GM23248 (cell line): ENCODE results near the gene TIMP3. TPM values are rescaled to one million over a fixed set of nuclear protein-coding genes. Genes with fewer than 3 reads are reported as not detected.

Experiments used
- DNase-seq: peaks from one replicate; pipeline ENCODE4 v3.0.0-alpha.2; 2015
- H2AFZ ChIP-seq: fragments of 200-600 bp; sonication (generic); 2 replicates; pipeline ENCODE4 v1.6.1; 2016; ENCODE audit warnings: antibody characterized with exemption
- H3F3A ChIP-seq: fragments of 200-600 bp; sonication (generic); 2 replicates; pipeline ENCODE4 v1.6.1; 2016; ENCODE audit warnings: mild to moderate bottlenecking, antibody characterized with exemption, mixed run types; ENCODE audit not compliant: insufficient read depth
- H3K27ac ChIP-seq: fragments of 200-600 bp; sonication (generic); 2 replicates; pipeline ENCODE4 v1.5.1; 2016; ENCODE audit warnings: mild to moderate bottlenecking
- H3K27me3 ChIP-seq: fragments of 200-600 bp; sonication (generic); replicated peaks from 2 replicates; pipeline ENCODE4 v1.6.1; 2016; ENCODE audit warnings: mild to moderate bottlenecking; ENCODE audit not compliant: insufficient read depth
- H3K36me3 ChIP-seq: fragments of 200-600 bp; sonication (generic); 2 replicates; pipeline ENCODE4 v1.6.1; 2016; ENCODE audit warnings: low read depth, mild to moderate bottlenecking
- H3K4me1 ChIP-seq: fragments of 200-600 bp; sonication (generic); 2 replicates; pipeline ENCODE4 v1.6.1; 2016; ENCODE audit warnings: mild to moderate bottlenecking; ENCODE audit not compliant: insufficient read depth
- H3K4me2 ChIP-seq: fragments of 200-600 bp; sonication (generic); one replicate; pipeline ENCODE4 v1.6.1; 2016; ENCODE audit warnings: mild to moderate bottlenecking; ENCODE audit not compliant: unreplicated experiment
- H3K4me3 ChIP-seq: fragments of 200-600 bp; sonication (generic); 2 replicates; pipeline ENCODE4 v1.5.1; 2016; ENCODE audit warnings: mild to moderate bottlenecking
- H3K79me2 ChIP-seq: fragments of 200-600 bp; sonication (generic); 2 replicates; pipeline ENCODE4 v1.6.1; 2016; ENCODE audit warnings: mild to moderate bottlenecking; ENCODE audit not compliant: insufficient read depth
- H3K9ac ChIP-seq: fragments of 200-600 bp; sonication (generic); 2 replicates; pipeline ENCODE4 v1.6.1; 2016; ENCODE audit warnings: mild to moderate bottlenecking
- H3K9me2 ChIP-seq: fragments of 200-600 bp; sonication (generic); 2 replicates; pipeline ENCODE4 v1.6.1; 2016; ENCODE audit warnings: mixed run types, mild to moderate bottlenecking, moderate library complexity; ENCODE audit not compliant: insufficient read depth
- H3K9me3 ChIP-seq: fragments of 200-600 bp; sonication (generic); one replicate; pipeline ENCODE4 v1.6.1; 2017; ENCODE audit warnings: low read depth
- H4K20me1 ChIP-seq: fragments of 200-600 bp; sonication (generic); 2 replicates; pipeline ENCODE4 v1.6.0; 2016; ENCODE audit not compliant: insufficient read depth
- EZH2 ChIP-seq: fragments of 200-600 bp; sonication (generic); IDR thresholded peaks from 2 replicates; pipeline ENCODE4 v1.6.1; 2018; ENCODE audit warnings: antibody characterized with exemption, mild to moderate bottlenecking; ENCODE audit not compliant: insufficient read depth, poor library complexity, severe bottlenecking
- EZH2phosphoT487 ChIP-seq: fragments of 200-600 bp; sonication (generic); IDR thresholded peaks from 2 replicates; pipeline ENCODE4 v1.6.1; 2018; ENCODE audit warnings: antibody characterized with exemption, moderate library complexity, mild to moderate bottlenecking, low read depth; ENCODE audit not compliant: insufficient read depth
- WGBS, 2 experiments: methylation state at CpG; one replicate each; pipeline ENCODE4 v1.1.6; 2015 to 2017; ENCODE audit warnings: low lambda C conversion rate in 2 of 2, low coverage in 1 of 2; ENCODE audit errors: missing lambda C conversion rate in 2 of 2; 5-methylcytosine and 5-hydroxymethylcytosine counted together
- in situ Hi-C: fragments of 300-500 bp; cut with MboI; formaldehyde crosslinking; loops from 2 replicates; pipeline ENCODE4 v1.15.0; 2020
- polyA plus RNA-seq: library from polyadenylated mRNA; unstranded; fragments of >200 nt; fragmentation: Nextera tagmentation; extraction: Ambion mirVana; gene quantifications from 2 replicates; pipeline ENCODE4 v1.2.1, GENCODE V29; 2016
- total RNA-seq: library from RNA; depleted of rRNA; stranded (reverse); fragments of >200 nt; shearing (Covaris generic); gene quantifications from 2 replicates; pipeline ENCODE4 v1.2.3, GENCODE V29; 2014

The TIMP3 gene
- total and polyA plus RNA-seq, 2 experiments from 2014 or later, result 1,254 to 1,465 TPM

GRCh38 chr22:32846780-32847491 is 45.4 kb downstream of the TIMP3 start:
- H3K36me3 ChIP-seq, result peaks cover 56% of the 10 kb centered on the region
- H3K9ac ChIP-seq, result no peak overlapping the region; the same call in 1 of the 2 replicates
- H3K9me2 ChIP-seq, result no peaks in the 10 kb centered on the region
- H3F3A ChIP-seq, result peaks cover 100% of the 10 kb centered on the region
- H3K27ac ChIP-seq, result peak overlapping the region; percentile 60
- no peaks in the 10 kb centered on the region for H3K27me3 ChIP-seq
- peak; percentile 71 for DNase-seq
- WGBS, 2 experiments, result 22 to 27% methylated on average over 14 of the region's 14 CpGs
- no peak overlapping the region for H3K4me3 ChIP-seq
- peak overlapping the region; percentile 12 for H3K4me2 ChIP-seq
- peaks cover 100% of the 10 kb centered on the region for H3K79me2 ChIP-seq
- in situ Hi-C loops, result no loop called here
- H3K4me1 ChIP-seq, result peaks cover 41% of the 10 kb centered on the region
- peaks cover 51% of the 10 kb centered on the region for H4K20me1 ChIP-seq
- no peaks in the 10 kb centered on the region for H3K9me3 ChIP-seq
- no peak overlapping the region for H2AFZ ChIP-seq
- TF ChIP-seq EZH2phosphoT487 (no peak), EZH2 (no peak)

GRCh38 chr22:32848226-32848625 is 46.7 kb downstream of the TIMP3 start:
- no peaks in the 10 kb centered on the region for H3K9me2 ChIP-seq
- peaks cover 48% of the 10 kb centered on the region for H4K20me1 ChIP-seq
- H3K4me2 ChIP-seq, result no peak overlapping the region
- H3F3A ChIP-seq, result peaks cover 100% of the 10 kb centered on the region
- peaks cover 62% of the 10 kb centered on the region for H3K36me3 ChIP-seq
- H3K79me2 ChIP-seq, result peaks cover 100% of the 10 kb centered on the region
- TF ChIP-seq EZH2phosphoT487 (no peak), EZH2 (no peak)
- peaks cover 29% of the 10 kb centered on the region for H3K4me1 ChIP-seq
- in situ Hi-C loops, result no loop called here
- 41 to 45% methylated on average over 1 of the region's 1 CpG for WGBS, 2 experiments
- H3K27ac ChIP-seq, result peak overlapping the region; percentile 60
- no peak overlapping the region for H2AFZ ChIP-seq
- DNase-seq, result no peak
- H3K4me3 ChIP-seq, result no peak overlapping the region
- no peaks in the 10 kb centered on the region for H3K9me3 ChIP-seq
- no peak overlapping the region for H3K9ac ChIP-seq
- H3K27me3 ChIP-seq, result no peaks in the 10 kb centered on the region

GRCh38 chr22:32849501-32849900 is 48.0 kb downstream of the TIMP3 start:
- H3K9me2 ChIP-seq, result no peaks in the 10 kb centered on the region
- H3K36me3 ChIP-seq, result peaks cover 71% of the 10 kb centered on the region
- H3K27me3 ChIP-seq, result no peaks in the 10 kb centered on the region
- no peak overlapping the region for H2AFZ ChIP-seq
- peaks cover 43% of the 10 kb centered on the region for H4K20me1 ChIP-seq
- no peaks in the 10 kb centered on the region for H3K9me3 ChIP-seq
- in situ Hi-C loops, result no loop called here
- no peak overlapping the region for H3K9ac ChIP-seq
- H3K79me2 ChIP-seq, result peaks cover 100% of the 10 kb centered on the region
- no peak overlapping the region for H3K4me3 ChIP-seq
- peak overlapping the region; percentile 60 for H3K27ac ChIP-seq
- H3K4me2 ChIP-seq, result no peak overlapping the region
- H3F3A ChIP-seq, result peaks cover 100% of the 10 kb centered on the region
- 43 to 50% methylated on average over 4 of the region's 4 CpGs for WGBS, 2 experiments
- no peak for DNase-seq
- H3K4me1 ChIP-seq, result peaks cover 29% of the 10 kb centered on the region
- TF ChIP-seq EZH2, result no peak
- TF ChIP-seq EZH2phosphoT487, result no peak

GRCh38 chr22:32850157-32850556 is 48.7 kb downstream of the TIMP3 start:
- no peak for DNase-seq
- H2AFZ ChIP-seq, result no peak overlapping the region
- H3K9ac ChIP-seq, result no peak overlapping the region
- in situ Hi-C loops, result no loop called here
- H3K9me2 ChIP-seq, result no peaks in the 10 kb centered on the region
- no peak overlapping the region for H3K4me3 ChIP-seq
- peaks cover 100% of the 10 kb centered on the region for H3K79me2 ChIP-seq
- peaks cover 77% of the 10 kb centered on the region for H3K36me3 ChIP-seq
- H3K27me3 ChIP-seq, result no peaks in the 10 kb centered on the region
- no peak overlapping the region for H3K4me2 ChIP-seq
- peaks cover 43% of the 10 kb centered on the region for H4K20me1 ChIP-seq
- whole genome bisulfite sequencing, 2 experiments, result 90 to 92% methylated on average over 3 of the region's 3 CpGs
- no peaks in the 10 kb centered on the region for H3K9me3 ChIP-seq
- H3K27ac ChIP-seq, result peak overlapping the region; percentile 60
- H3K4me1 ChIP-seq, result peaks cover 29% of the 10 kb centered on the region
- TF ChIP-seq EZH2 (no peak), EZH2phosphoT487 (no peak)
- H3F3A ChIP-seq, result peaks cover 100% of the 10 kb centered on the region
